NOMO-1 treated with DMSO at 0.1 percent for 48 hours (cell line): ENCODE results near the gene CACNB3.

ENCODE experiments used
- DNase-seq: peaks from one replicate; lab custom pipeline; 2025; ENCODE audit not compliant: unreplicated experiment; lab: John Stamatoyannopoulos, UW

CACNB3 gene

GRCh38 chr12:48817873-48818830 lies at the start of gene CACNB3:
Gene CACNB3, plus strand, starts transcription at chr12:48818496. Its CDS starts 434 bp downstream, at chr12:48818930.
- peak; percentile 9 for DNase-seq

GRCh38 chr12:48768736-48769135 lies 49.6 kb upstream of the CACNB3 start:
- DNase-seq = no peak

GRCh38 chr12:48770756-48771155 lies 47.5 kb upstream of the CACNB3 start:
- DNase-seq = no peak

- no peak for DNase-seq
These were observed 46.6 kb upstream of the CACNB3 start for GRCh38 chr12:48771588-48772112.

- DNase-seq = no peak
These were observed 44.6 kb upstream of the CACNB3 start for GRCh38 chr12:48773686-48774085.

- DNase-seq = no peak
These were observed 43.8 kb upstream of the CACNB3 start for GRCh38 chr12:48774516-48774915.

- no peak for DNase-seq
These were observed 43.0 kb upstream of the CACNB3 start for GRCh38 chr12:48775299-48775698.

- no peak for DNase-seq
These were observed 42.2 kb upstream of the CACNB3 start for GRCh38 chr12:48775991-48776649.

GRCh38 chr12:48776956-48777355 lies 41.3 kb upstream of the CACNB3 start:
- DNase-seq = no peak

- DNase-seq = no peak
These were observed 40.5 kb upstream of the CACNB3 start for GRCh38 chr12:48777501-48778400.

GRCh38 chr12:48779869-48780268 lies 38.4 kb upstream of the CACNB3 start:
- peak; percentile 55 for DNase-seq

- no peak for DNase-seq
These were observed 37.8 kb upstream of the CACNB3 start for GRCh38 chr12:48780381-48781025.

GRCh38 chr12:48781750-48782456 lies 36.4 kb upstream of the CACNB3 start:
- DNase-seq = no peak

- DNase-seq = no peak
These were observed 35.6 kb upstream of the CACNB3 start for GRCh38 chr12:48782457-48783395.

GRCh38 chr12:48783432-48783831 lies 34.9 kb upstream of the CACNB3 start:
- DNase-seq = no peak

GRCh38 chr12:48786591-48787544 lies 31.4 kb upstream of the CACNB3 start:
- DNase-seq = no peak

GRCh38 chr12:48787791-48788523 lies 30.3 kb upstream of the CACNB3 start:
- no peak for DNase-seq
